ENCODE measurements around the gene PLGRKT. TPM values are rescaled to one million over a fixed set of nuclear protein-coding genes. Genes with fewer than 3 reads are reported as not detected.
"Not testable (repeated sequence)": the region's sequence is repeated elsewhere in the genome, so short reads cannot be mapped to it uniquely, and the experiment has no call there.

The PLGRKT gene
- polyA plus RNA-seq, 1 donor from 2014 or later = 80.0 TPM

- Histone ChIP-seq H2AFZ (ENCODE audit: low read depth, low read length) (no peak overlapping the region), H3K27me3 (ENCODE audit: insufficient read depth, low read depth, low read length) (no peaks in the 10 kb centered on the region), H3K27ac (ENCODE audit: low read length) (no peak overlapping the region), H4K20me1 (ENCODE audit: insufficient read depth) (no peaks in the 10 kb centered on the region), H3K9me2 (ENCODE audit: insufficient read depth, low read length) (no peaks in the 10 kb centered on the region), H3K4me3 (ENCODE audit: low read length) (no peak overlapping the region), H3K4me2 (ENCODE audit: low read length) (no peak overlapping the region), H3K36me3 (ENCODE audit: insufficient read depth, low read length) (no peaks in the 10 kb centered on the region), H3K79me2 (replicated peaks; ENCODE audit: insufficient read depth, low read length) (no peaks in the 10 kb centered on the region), H3K9me3 (ENCODE audit: low read length) (no peaks in the 10 kb centered on the region), H3F3A (ENCODE audit: insufficient read depth, low read length, poor library complexity, severe bottlenecking) (no peaks in the 10 kb centered on the region), H3K9ac (ENCODE audit: low read length) (no peak overlapping the region)
- TF ChIP-seq EP300 (conservative IDR thresholded peaks at IDR 0.05; ENCODE audit: poor library complexity, severe bottlenecking) (no peak), TAF1 (IDR thresholded peaks at IDR 0.05; ENCODE audit: low read depth) (no peak), RAD21 (conservative IDR thresholded peaks at IDR 0.05) (no peak), POLR2AphosphoS5 (IDR thresholded peaks at IDR 0.05) (no peak), REST (IDR thresholded peaks at IDR 0.05; ENCODE audit: borderline replicate concordance) (no peak)
- TF ChIP-seq, protein P1, sequence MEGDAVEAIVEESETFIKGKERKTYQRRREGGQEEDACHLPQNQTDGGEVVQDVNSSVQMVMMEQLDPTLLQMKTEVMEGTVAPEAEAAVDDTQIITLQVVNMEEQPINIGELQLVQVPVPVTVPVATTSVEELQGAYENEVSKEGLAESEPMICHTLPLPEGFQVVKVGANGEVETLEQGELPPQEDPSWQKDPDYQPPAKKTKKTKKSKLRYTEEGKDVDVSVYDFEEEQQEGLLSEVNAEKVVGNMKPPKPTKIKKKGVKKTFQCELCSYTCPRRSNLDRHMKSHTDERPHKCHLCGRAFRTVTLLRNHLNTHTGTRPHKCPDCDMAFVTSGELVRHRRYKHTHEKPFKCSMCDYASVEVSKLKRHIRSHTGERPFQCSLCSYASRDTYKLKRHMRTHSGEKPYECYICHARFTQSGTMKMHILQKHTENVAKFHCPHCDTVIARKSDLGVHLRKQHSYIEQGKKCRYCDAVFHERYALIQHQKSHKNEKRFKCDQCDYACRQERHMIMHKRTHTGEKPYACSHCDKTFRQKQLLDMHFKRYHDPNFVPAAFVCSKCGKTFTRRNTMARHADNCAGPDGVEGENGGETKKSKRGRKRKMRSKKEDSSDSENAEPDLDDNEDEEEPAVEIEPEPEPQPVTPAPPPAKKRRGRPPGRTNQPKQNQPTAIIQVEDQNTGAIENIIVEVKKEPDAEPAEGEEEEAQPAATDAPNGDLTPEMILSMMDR (IDR thresholded peaks at IDR 0.05; ENCODE audit: poor library complexity, severe bottlenecking) = no peak
Observed at GRCh38 chr9:5326893-5327548, 110.7 kb downstream of the PLGRKT start.

GRCh38 chr9:5326187-5326586 is 111.5 kb downstream of the PLGRKT start:
- TF ChIP-seq EZH2 (IDR thresholded peaks at IDR 0.05; ENCODE audit: borderline replicate concordance, insufficient read depth, low read length, poor library complexity, severe bottlenecking) (no peak), REST (IDR thresholded peaks at IDR 0.05; ENCODE audit: borderline replicate concordance) (no peak), POLR2AphosphoS5 (IDR thresholded peaks at IDR 0.05) (no peak), TAF1 (IDR thresholded peaks at IDR 0.05; ENCODE audit: low read depth) (no peak), SMC3 (conservative IDR thresholded peaks at IDR 0.05; ENCODE audit: poor library complexity) (no peak), EP300 (conservative IDR thresholded peaks at IDR 0.05; ENCODE audit: poor library complexity, severe bottlenecking) (no peak), MXI1 (conservative IDR thresholded peaks at IDR 0.05; ENCODE audit: poor library complexity, severe bottlenecking) (no peak), RAD21 (conservative IDR thresholded peaks at IDR 0.05) (no peak)
- TF ChIP-seq, protein P1 (IDR thresholded peaks at IDR 0.05; ENCODE audit: poor library complexity, severe bottlenecking) = no peak
- Histone ChIP-seq H4K20me1 (ENCODE audit: insufficient read depth) (no peaks in the 10 kb centered on the region), H3K9me2 (ENCODE audit: insufficient read depth, low read length) (no peaks in the 10 kb centered on the region), H2AFZ (ENCODE audit: low read depth, low read length) (no peak overlapping the region), H3K79me2 (replicated peaks; ENCODE audit: insufficient read depth, low read length) (no peaks in the 10 kb centered on the region), H3F3A (ENCODE audit: insufficient read depth, low read length, poor library complexity, severe bottlenecking) (no peaks in the 10 kb centered on the region), H3K27me3 (ENCODE audit: insufficient read depth, low read depth, low read length) (no peaks in the 10 kb centered on the region), H3K4me3 (ENCODE audit: low read length) (no peak overlapping the region), H3K4me2 (ENCODE audit: low read length) (no peak overlapping the region), H3K9me3 (ENCODE audit: low read length) (no peaks in the 10 kb centered on the region), H3K9ac (ENCODE audit: low read length) (no peak overlapping the region), H3K36me3 (ENCODE audit: insufficient read depth, low read length) (no peaks in the 10 kb centered on the region), H3K27ac (ENCODE audit: low read length) (no peak overlapping the region)

GRCh38 chr9:5321601-5322000 is 116.1 kb downstream of the PLGRKT start:
- H3K9me2 ChIP-seq (ENCODE audit: insufficient read depth, low read length); H3K27ac ChIP-seq (ENCODE audit: low read length); H3F3A ChIP-seq (ENCODE audit: insufficient read depth, low read length, poor library complexity, severe bottlenecking); H4K20me1 ChIP-seq (ENCODE audit: insufficient read depth); H2AFZ ChIP-seq (ENCODE audit: low read depth, low read length); H3K9me3 ChIP-seq (ENCODE audit: low read length); H3K27me3 ChIP-seq (ENCODE audit: insufficient read depth, low read depth, low read length); H3K36me3 ChIP-seq (ENCODE audit: insufficient read depth, low read length); H3K4me2 ChIP-seq (ENCODE audit: low read length); H3K79me2 ChIP-seq (replicated peaks; ENCODE audit: insufficient read depth, low read length); H3K4me3 ChIP-seq (ENCODE audit: low read length); H3K9ac ChIP-seq (ENCODE audit: low read length): not testable (repeated sequence)
